ENCODE results near the gene GBP2.
A peak's percentile ranks its signal among the peaks of the same experiment; 100 is the strongest.

- TF ChIP-seq CTCF (IDR thresholded peaks at IDR 0.05) = peak; percentile 63
- no peak for TF ChIP-seq ZFX (IDR thresholded peaks at IDR 0.05; ENCODE audit: borderline replicate concordance)
Measured at GRCh38 chr1:89085781-89086180, 40.1 kb downstream of the GBP2 start.
